Skeletal muscle satellite cell (primary cell): ENCODE data around the gene BAIAP3.

Experiments
- H3K27me3 ChIP-seq: 2 replicates; pipeline ENCODE4 v1.7.0; 2013; ENCODE audit warnings: low read length; ENCODE audit not compliant: control insufficient read depth, insufficient read depth
- H3K36me3 ChIP-seq: 2 replicates; pipeline ENCODE4 v1.7.0; 2013; ENCODE audit warnings: mild to moderate bottlenecking, control low read depth, low read length; ENCODE audit not compliant: insufficient read depth
- H3K4me1 ChIP-seq: 2 replicates; pipeline ENCODE4 v1.7.0; 2013; ENCODE audit warnings: low read length; ENCODE audit not compliant: control insufficient read depth, insufficient read depth
- H3K4me2 ChIP-seq: 2 replicates; pipeline ENCODE4 v1.7.0; 2013; ENCODE audit warnings: mild to moderate bottlenecking, low read length
- H3K4me3 ChIP-seq: 2 replicates; pipeline ENCODE4 v1.7.0; 2013; ENCODE audit warnings: low read length
- H3K9ac ChIP-seq: 2 replicates; pipeline ENCODE4 v1.7.0; 2013; ENCODE audit warnings: mild to moderate bottlenecking, low read depth, low read length, moderate library complexity
- H3K9me3 ChIP-seq: replicated peaks from 2 replicates; pipeline ENCODE4 v1.7.0; 2013; ENCODE audit warnings: mild to moderate bottlenecking, control low read depth, low read length

The BAIAP3 gene

DNA sequence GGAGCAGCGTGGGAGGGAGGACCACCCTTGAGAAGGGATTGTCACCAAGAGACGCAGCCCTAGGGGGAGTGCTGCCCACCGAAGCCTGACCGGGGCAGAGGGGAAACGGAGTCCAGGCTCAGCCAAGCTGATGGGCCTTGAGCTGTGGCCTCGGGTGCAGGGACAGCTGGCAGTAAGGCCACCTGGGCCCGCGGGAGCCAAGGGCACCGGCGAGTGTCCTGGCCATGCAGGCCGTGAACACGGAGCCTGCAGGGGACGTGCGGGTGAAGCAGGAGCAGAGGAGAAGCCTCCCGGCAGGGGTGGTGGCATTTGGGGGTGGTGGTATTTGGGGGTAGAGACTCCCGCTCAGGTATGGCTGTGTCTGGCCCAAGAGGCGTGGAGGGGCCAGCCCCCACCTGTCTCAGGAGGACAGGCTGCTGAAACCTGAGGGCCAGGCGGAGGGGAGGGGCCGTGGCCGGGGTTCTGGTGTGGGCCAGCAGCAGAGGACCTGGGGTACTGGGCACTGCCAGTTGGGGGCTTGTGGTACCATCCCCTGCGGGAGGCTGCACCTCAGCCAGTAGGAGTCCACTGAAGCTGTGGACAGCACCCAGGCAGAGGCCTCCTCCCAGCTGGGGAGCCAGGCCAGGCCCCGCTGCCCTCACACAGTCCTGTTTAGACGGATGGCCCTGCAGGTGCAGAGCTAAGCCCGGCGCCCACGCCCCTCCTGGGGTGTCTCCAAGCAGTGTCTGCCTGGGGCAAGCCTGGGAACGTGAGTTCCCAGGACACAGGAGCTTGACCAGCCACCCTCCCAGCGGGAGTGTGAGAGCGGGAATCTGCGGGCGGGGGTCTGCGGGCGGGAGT is 22.8 kb downstream of the BAIAP3 start:
- Histone ChIP-seq H3K36me3 (peaks cover 4% of the 10 kb centered on the region), H3K27me3 (no peaks in the 10 kb centered on the region), H3K9me3 (no peaks in the 10 kb centered on the region), H3K9ac (no peak overlapping the region), H3K4me3 (no peak overlapping the region), H3K4me2 (no peak overlapping the region), H3K4me1 (peaks cover 15% of the 10 kb centered on the region)

DNA sequence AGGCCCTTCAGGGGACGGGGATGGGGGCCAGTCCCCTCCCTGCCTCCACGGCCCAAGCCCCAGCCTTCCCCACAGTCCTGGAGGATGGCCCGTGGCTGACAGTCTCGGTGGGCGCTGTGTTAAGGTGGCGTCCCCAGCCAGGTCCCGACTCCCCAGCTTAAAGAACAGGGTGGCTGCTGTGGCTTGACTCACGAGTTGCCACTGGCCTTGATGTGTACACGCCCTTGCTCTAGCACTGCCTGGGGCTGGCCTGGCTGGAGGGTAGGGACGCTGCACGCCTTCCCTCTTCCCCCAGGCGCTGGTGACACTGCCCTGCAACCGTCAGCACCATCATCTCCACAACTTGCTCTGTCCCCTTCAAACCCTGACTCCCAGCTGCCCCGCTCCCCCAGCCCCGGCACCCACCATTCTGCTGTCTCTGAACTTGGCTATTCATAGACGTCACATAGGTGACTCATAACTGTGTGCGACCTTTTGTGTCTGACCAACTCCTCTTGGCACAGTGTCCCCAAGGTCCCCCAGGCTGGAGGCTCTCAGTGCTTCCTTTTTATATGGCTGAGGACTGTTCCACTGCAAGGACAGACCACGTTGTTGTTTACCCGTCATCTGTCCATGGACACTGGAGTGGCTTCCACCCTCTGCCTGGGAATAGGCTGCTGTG is 24.6 kb downstream of the BAIAP3 start:
- H3K27me3 ChIP-seq: no peaks in the 10 kb centered on the region
- peaks cover 17% of the 10 kb centered on the region for H3K36me3 ChIP-seq
- H3K9ac ChIP-seq: no peak overlapping the region
- no peak overlapping the region for H3K4me3 ChIP-seq
- H3K9me3 ChIP-seq: no peaks in the 10 kb centered on the region
- no peak overlapping the region for H3K4me2 ChIP-seq
- H3K4me1 ChIP-seq: peaks cover 12% of the 10 kb centered on the region

DNA sequence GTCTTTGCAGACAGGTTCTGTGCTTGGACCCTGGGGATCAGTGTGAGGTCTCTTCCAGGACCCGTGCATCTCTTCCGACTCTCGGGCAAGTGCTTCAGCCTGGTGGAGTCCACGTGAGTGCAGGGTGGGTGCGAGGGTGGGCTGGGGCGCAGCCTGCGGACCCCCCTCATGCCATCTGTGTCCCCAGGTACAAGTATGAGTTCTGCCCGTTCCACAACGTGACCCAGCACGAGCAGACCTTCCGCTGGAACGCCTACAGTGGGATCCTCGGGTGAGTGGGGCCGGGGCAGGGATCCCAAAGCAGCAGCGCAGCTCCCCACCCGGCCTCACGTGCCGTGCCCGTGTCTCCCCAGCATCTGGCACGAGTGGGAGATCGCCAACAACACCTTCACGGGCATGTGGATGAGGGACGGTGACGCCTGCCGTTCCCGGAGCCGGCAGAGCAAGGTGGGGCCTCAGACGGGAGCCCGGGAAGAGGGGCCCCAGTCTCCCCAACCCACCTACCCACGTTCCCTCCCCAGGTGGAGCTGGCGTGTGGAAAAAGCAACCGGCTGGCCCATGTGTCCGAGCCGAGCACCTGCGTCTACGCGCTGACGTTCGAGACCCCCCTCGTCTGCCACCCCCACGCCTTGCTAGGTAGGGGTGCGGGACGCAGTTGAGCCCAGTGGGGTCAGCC is 28.4 kb downstream of the BAIAP3 start:
- Histone ChIP-seq H3K4me2 (no peak overlapping the region), H3K4me1 (peaks cover 9% of the 10 kb centered on the region), H3K9ac (no peak overlapping the region), H3K9me3 (no peaks in the 10 kb centered on the region), H3K36me3 (peaks cover 50% of the 10 kb centered on the region), H3K4me3 (no peak overlapping the region), H3K27me3 (no peaks in the 10 kb centered on the region)

GRCh38 chr16:1362807-1363206 is 29.4 kb downstream of the BAIAP3 start:
- Histone ChIP-seq H3K4me2 (no peak overlapping the region), H3K27me3 (no peaks in the 10 kb centered on the region), H3K4me3 (no peak overlapping the region), H3K9me3 (no peaks in the 10 kb centered on the region), H3K9ac (no peak overlapping the region), H3K36me3 (peaks cover 50% of the 10 kb centered on the region), H3K4me1 (peaks cover 8% of the 10 kb centered on the region)

- Histone ChIP-seq H3K4me2 (no peak overlapping the region), H3K36me3 (peaks cover 50% of the 10 kb centered on the region), H3K27me3 (no peaks in the 10 kb centered on the region), H3K9ac (no peak overlapping the region), H3K4me1 (peaks cover under 1% of the 10 kb centered on the region), H3K4me3 (no peak overlapping the region), H3K9me3 (no peaks in the 10 kb centered on the region)
Measured at GRCh38 chr16:1363501-1364041, 30.1 kb downstream of the BAIAP3 start.

GRCh38 chr16:1364510-1364909 is 31.1 kb downstream of the BAIAP3 start:
- H3K9ac ChIP-seq: no peak overlapping the region
- H3K9me3 ChIP-seq: no peaks in the 10 kb centered on the region
- no peaks in the 10 kb centered on the region for H3K27me3 ChIP-seq
- H3K36me3 ChIP-seq: peaks cover 50% of the 10 kb centered on the region
- no peak overlapping the region for H3K4me2 ChIP-seq
- no peaks in the 10 kb centered on the region for H3K4me1 ChIP-seq
- H3K4me3 ChIP-seq: no peak overlapping the region

DNA sequence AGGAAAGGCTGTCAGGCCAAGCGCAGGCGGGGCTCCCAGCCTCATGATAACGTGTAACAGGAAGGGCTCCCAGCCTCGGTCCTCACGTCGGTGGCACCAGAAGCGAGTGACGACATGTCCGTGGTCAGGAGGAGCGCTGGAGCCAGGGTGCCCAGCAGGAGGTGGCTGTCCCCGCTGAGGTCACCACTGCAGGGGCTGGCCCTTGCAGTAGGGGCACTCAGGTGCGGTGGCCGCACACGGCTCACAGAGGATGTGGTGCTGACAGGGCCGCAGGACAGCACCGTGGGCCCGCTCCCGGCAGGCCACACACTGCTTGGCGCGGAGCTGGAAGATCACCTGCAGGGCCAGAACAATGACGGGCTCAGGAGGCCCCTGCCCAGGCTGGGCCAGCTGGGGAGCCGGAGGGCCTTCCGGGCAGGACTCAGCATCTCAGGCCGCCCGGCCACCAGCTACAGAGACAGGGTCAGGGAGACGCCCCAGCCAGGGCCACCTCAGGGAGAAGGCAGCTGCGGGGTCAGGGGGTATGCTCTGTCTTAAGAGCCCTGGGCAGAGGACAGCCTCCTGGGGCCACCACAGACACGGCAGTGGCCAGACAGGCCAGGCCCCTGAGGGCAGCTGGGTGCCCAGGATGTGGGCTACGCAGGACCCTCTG is 32.7 kb downstream of the BAIAP3 start:
- Histone ChIP-seq H3K9ac (no peak overlapping the region), H3K4me2 (no peak overlapping the region), H3K4me1 (no peaks in the 10 kb centered on the region), H3K27me3 (no peaks in the 10 kb centered on the region), H3K9me3 (no peaks in the 10 kb centered on the region), H3K4me3 (no peak overlapping the region), H3K36me3 (peaks cover 47% of the 10 kb centered on the region)

DNA sequence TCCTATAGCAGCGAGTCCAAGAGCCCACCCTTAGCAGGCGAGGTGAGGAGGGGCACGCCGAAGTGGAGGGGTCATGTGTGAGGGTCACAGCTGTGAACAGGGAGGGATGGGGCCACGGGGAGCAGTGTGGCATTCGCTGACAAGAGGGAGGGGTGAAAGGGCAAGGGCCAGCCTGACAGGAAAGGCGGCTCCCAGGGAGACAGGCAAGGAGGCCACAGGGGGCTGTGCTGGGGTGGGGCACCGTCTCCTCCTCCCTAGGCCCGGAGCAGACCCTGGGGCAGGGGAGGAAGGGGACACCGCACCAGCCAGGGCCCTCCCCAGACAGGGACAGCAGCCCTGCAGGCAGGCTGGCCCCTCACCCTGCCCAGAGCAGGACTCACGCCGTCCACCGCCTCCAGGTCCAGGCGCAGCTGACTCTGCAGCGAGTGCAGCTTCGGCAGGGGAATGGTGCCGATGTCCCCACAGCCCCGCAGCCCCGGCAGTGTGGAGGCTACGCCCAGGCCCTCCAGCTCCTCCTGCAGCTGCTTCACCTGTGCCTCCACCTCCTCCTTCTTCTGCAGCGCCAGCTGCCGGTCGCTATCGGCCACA is 33.4 kb downstream of the BAIAP3 start:
- no peak overlapping the region for H3K9ac ChIP-seq
- peaks cover 45% of the 10 kb centered on the region for H3K36me3 ChIP-seq

GRCh38 chr16:1367486-1368174 is 34.2 kb downstream of the BAIAP3 start:
- no peaks in the 10 kb centered on the region for H3K9me3 ChIP-seq
- no peak overlapping the region for H3K9ac ChIP-seq
- H3K27me3 ChIP-seq: no peaks in the 10 kb centered on the region
- H3K4me2 ChIP-seq: no peak overlapping the region
- H3K4me1 ChIP-seq: no peaks in the 10 kb centered on the region
- H3K4me3 ChIP-seq: no peak overlapping the region
- peaks cover 37% of the 10 kb centered on the region for H3K36me3 ChIP-seq

More for the DNA sequence above, 33.4 kb downstream of the BAIAP3 start:
- H3K9me3 ChIP-seq: no peaks in the 10 kb centered on the region
- H3K4me1 ChIP-seq: no peaks in the 10 kb centered on the region
- H3K4me2 ChIP-seq: no peak overlapping the region
- no peak overlapping the region for H3K4me3 ChIP-seq
- H3K27me3 ChIP-seq: no peaks in the 10 kb centered on the region

DNA sequence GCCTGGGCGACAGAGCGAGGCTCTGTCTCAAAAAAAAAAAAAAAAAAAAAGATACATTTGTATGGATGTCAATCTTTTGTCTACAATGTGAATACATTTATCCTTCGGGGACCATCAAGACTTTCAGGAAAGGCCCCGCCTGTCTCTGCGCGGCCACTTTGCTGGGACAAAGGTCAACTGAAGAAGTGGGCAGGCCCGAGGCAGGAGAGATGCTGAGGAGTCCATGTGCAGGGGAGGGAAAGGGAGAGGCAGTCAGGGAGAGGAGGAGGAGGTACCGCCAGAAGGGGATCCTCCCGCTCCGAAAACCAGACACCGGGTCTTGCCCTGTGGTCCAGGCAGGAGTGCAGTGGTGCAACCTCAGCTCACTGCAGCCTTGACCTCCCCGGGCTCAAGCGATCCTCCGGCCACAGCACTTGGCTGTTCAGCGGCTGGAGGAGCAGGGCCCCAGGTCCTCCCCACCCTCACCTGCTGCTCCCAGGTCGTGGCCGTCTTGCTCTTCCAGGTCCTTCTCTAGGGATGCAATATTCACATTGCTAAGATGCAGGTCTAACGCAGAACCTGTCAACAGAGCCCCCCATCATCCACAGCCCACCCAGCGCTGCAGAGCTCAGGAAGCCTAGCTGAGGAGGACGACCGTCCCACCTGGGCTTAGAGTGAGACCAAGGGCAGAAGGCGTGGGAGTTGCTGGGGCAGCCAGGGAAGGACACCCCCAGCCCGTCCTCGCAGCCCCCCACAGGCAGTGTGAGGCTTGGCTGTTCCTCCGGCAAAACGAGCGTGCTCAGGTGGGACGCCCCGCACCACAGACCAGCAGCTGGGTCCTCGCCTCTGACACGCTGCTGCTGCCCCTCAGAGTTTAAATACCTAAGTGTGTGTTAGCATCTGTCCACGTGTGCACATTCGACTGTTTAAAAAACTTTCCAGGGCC is 37.9 kb downstream of the BAIAP3 start:
- H3K36me3 ChIP-seq: peaks cover 5% of the 10 kb centered on the region
- H3K9ac ChIP-seq: no peak overlapping the region
- H3K4me2 ChIP-seq: no peak overlapping the region
- H3K27me3 ChIP-seq: no peaks in the 10 kb centered on the region
- no peak overlapping the region for H3K4me3 ChIP-seq
- no peaks in the 10 kb centered on the region for H3K4me1 ChIP-seq
- no peaks in the 10 kb centered on the region for H3K9me3 ChIP-seq
